SK-N-SH treated with all-trans-retinoic acid at 6 μM for 48 hours (cell line): ENCODE results near the gene DDX24.

Experiments used
- ATAC-seq: fragments of 200-7000 bp; cut with Tn5 transposase; 3 replicates; pipeline ENCODE4 v1.9.1; 2020; ENCODE audit warnings: mild to moderate bottlenecking, moderate library complexity
- ESRRG ChIP-seq: fragments of 250-450 bp; sonication (Bioruptor Pico); IDR thresholded peaks from 2 replicates; pipeline ENCODE4 v1.6.1; 2021; ENCODE audit warnings: mild to moderate bottlenecking
- GLIS3 ChIP-seq: fragments of 250-450 bp; sonication (Bioruptor Pico); IDR thresholded peaks from 2 replicates; pipeline ENCODE4 v1.5.0; 2020; ENCODE audit warnings: mild to moderate bottlenecking, moderate library complexity
- ISL1 ChIP-seq: fragments of 250-450 bp; sonication (Bioruptor Pico); IDR thresholded peaks from 2 replicates; pipeline ENCODE4 v2.1.2; 2022; ENCODE audit warnings: mild to moderate bottlenecking, moderate library complexity
- OSR1 ChIP-seq: fragments of 250-450 bp; sonication (Bioruptor Pico); IDR thresholded peaks from 2 replicates; pipeline ENCODE4 v1.8.0; 2022; ENCODE audit warnings: moderate library complexity, mild to moderate bottlenecking, inconsistent platforms
- PPARA ChIP-seq: fragments of 250-450 bp; sonication (Bioruptor Pico); IDR thresholded peaks from 2 replicates; pipeline ENCODE4 v1.5.0; 2020; ENCODE audit warnings: mild to moderate bottlenecking, borderline replicate concordance
- RARB ChIP-seq: fragments of 250-450 bp; sonication (Bioruptor Pico); IDR thresholded peaks from 2 replicates; pipeline ENCODE4 v1.8.0; 2021; ENCODE audit warnings: mild to moderate bottlenecking, moderate library complexity
- TCF4 ChIP-seq: fragments of 250-450 bp; sonication (Bioruptor Pico); IDR thresholded peaks from 2 replicates; pipeline ENCODE4 v1.8.0; 2021; ENCODE audit warnings: mild to moderate bottlenecking, moderate library complexity, borderline replicate concordance
- TOX ChIP-seq: fragments of 250-450 bp; sonication (Bioruptor Pico); IDR thresholded peaks from 2 replicates; pipeline ENCODE4 v1.8.0; 2021; ENCODE audit warnings: mild to moderate bottlenecking, moderate library complexity, borderline replicate concordance
- ZFP3 ChIP-seq: fragments of 250-450 bp; sonication (Bioruptor Pico); IDR thresholded peaks from 2 replicates; pipeline ENCODE4 v1.5.0; 2020; ENCODE audit warnings: mild to moderate bottlenecking, moderate library complexity
- ZFP30 ChIP-seq: fragments of 450-650 bp; formaldehyde crosslinking; IDR thresholded peaks from 2 replicates; pipeline ENCODE4 v1.5.0; 2022; ENCODE audit warnings: mild to moderate bottlenecking, moderate library complexity
- ZNF565 ChIP-seq: fragments of 450-650 bp; formaldehyde crosslinking; conservative IDR thresholded peaks from 2 replicates; pipeline ENCODE4 v1.5.0; 2020; ENCODE audit warnings: low read depth, mild to moderate bottlenecking, moderate library complexity
- ZNF8 ChIP-seq: fragments of 450-650 bp; formaldehyde crosslinking; IDR thresholded peaks from 2 replicates; pipeline ENCODE4 v1.5.0; 2020; ENCODE audit warnings: mild to moderate bottlenecking, moderate library complexity
- TF ChIP-seq, protein P1 (sequence below): fragments of 250-450 bp; sonication (Bioruptor Pico); IDR thresholded peaks from 2 replicates; pipeline ENCODE4 v1.5.0; 2020; ENCODE audit warnings: mild to moderate bottlenecking, moderate library complexity
- TF ChIP-seq, protein P2 (sequence below): fragments of 250-450 bp; sonication (Bioruptor Pico); IDR thresholded peaks from 2 replicates; pipeline ENCODE4 v1.8.0; 2020; ENCODE audit warnings: mild to moderate bottlenecking, moderate library complexity, borderline replicate concordance
- TF ChIP-seq, protein P3 (sequence below): fragments of 250-450 bp; sonication (Bioruptor Pico); IDR thresholded peaks from 2 replicates; pipeline ENCODE4 v1.5.1; 2021; ENCODE audit warnings: mild to moderate bottlenecking, moderate library complexity
- TF ChIP-seq, protein P4 (sequence below): fragments of 250-450 bp; sonication (Bioruptor Pico); IDR thresholded peaks from 2 replicates; pipeline ENCODE4 v1.5.1; 2020; ENCODE audit warnings: low read depth, mild to moderate bottlenecking, moderate library complexity

DDX24 gene

DNA sequence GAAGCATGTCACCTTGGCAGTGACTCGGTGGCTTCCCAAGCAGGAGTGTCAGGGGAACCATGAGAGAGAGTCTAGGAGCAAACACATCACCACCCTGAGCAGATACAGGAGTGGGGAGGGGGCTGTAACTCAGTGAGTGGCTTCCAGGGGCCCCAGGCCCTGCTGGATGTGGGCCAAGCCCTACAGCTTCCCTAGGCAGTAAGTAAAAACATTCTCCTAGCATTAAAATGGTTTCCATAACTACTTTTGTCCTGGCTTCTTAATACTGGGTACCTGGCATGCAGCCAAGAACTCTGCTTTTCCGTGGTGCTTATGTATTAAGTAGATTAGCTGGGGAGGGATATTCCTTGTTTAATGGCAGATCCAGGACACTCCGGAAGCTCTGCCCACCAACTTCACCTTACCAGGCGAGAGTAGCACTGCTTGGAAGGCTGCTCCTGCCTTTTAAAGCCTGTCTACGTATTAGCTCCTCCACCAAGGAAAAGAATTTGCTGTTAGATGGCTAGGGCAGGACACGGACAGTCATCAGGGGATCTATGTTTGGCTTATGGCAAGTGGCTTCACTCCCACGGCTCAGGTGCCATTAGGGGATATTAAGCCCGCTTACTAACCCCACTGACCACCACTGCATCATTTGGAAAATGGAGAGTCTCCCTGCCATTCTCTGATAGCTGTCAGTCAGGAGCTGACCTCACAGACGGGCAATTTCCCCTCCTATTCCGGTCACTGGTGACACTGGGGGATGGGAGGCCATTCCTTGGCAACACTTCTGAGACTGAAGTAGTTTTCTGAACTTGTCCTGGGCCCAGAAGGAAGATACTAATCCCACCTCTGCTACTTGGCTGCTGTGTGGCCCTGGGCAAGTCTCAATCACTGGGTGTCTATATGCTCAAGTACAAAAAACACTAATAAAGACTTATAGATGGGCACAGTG is 32.0 kb downstream of the DDX24 start:
- ATAC-seq, result no peak
- no peak for TF ChIP-seq ESRRG (CRISPR knock-in tag)
- TF ChIP-seq ZNF8 (CRISPR knock-in tag), result 0 out of 2 replicates have a peak, but pooled peaks have one; percentile 24
- TF ChIP-seq, protein P1, sequence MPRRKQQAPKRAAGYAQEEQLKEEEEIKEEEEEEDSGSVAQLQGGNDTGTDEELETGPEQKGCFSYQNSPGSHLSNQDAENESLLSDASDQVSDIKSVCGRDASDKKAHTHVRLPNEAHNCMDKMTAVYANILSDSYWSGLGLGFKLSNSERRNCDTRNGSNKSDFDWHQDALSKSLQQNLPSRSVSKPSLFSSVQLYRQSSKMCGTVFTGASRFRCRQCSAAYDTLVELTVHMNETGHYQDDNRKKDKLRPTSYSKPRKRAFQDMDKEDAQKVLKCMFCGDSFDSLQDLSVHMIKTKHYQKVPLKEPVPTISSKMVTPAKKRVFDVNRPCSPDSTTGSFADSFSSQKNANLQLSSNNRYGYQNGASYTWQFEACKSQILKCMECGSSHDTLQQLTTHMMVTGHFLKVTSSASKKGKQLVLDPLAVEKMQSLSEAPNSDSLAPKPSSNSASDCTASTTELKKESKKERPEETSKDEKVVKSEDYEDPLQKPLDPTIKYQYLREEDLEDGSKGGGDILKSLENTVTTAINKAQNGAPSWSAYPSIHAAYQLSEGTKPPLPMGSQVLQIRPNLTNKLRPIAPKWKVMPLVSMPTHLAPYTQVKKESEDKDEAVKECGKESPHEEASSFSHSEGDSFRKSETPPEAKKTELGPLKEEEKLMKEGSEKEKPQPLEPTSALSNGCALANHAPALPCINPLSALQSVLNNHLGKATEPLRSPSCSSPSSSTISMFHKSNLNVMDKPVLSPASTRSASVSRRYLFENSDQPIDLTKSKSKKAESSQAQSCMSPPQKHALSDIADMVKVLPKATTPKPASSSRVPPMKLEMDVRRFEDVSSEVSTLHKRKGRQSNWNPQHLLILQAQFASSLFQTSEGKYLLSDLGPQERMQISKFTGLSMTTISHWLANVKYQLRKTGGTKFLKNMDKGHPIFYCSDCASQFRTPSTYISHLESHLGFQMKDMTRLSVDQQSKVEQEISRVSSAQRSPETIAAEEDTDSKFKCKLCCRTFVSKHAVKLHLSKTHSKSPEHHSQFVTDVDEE, result 0 out of 2 replicates have a peak, but pooled peaks have one; percentile 44
- TF ChIP-seq, protein P2, sequence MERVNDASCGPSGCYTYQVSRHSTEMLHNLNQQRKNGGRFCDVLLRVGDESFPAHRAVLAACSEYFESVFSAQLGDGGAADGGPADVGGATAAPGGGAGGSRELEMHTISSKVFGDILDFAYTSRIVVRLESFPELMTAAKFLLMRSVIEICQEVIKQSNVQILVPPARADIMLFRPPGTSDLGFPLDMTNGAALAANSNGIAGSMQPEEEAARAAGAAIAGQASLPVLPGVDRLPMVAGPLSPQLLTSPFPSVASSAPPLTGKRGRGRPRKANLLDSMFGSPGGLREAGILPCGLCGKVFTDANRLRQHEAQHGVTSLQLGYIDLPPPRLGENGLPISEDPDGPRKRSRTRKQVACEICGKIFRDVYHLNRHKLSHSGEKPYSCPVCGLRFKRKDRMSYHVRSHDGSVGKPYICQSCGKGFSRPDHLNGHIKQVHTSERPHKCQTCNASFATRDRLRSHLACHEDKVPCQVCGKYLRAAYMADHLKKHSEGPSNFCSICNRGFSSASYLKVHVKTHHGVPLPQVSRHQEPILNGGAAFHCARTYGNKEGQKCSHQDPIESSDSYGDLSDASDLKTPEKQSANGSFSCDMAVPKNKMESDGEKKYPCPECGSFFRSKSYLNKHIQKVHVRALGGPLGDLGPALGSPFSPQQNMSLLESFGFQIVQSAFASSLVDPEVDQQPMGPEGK (CRISPR knock-in tag), result no peak
- TF ChIP-seq ZNF565 (CRISPR knock-in tag), result no peak
- TF ChIP-seq, protein P3, sequence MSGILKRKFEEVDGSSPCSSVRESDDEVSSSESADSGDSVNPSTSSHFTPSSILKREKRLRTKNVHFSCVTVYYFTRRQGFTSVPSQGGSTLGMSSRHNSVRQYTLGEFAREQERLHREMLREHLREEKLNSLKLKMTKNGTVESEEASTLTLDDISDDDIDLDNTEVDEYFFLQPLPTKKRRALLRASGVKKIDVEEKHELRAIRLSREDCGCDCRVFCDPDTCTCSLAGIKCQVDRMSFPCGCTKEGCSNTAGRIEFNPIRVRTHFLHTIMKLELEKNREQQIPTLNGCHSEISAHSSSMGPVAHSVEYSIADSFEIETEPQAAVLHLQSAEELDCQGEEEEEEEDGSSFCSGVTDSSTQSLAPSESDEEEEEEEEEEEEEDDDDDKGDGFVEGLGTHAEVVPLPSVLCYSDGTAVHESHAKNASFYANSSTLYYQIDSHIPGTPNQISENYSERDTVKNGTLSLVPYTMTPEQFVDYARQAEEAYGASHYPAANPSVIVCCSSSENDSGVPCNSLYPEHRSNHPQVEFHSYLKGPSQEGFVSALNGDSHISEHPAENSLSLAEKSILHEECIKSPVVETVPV (CRISPR knock-in tag), result no peak
- no peak for TF ChIP-seq TOX (CRISPR knock-in tag)

DNA sequence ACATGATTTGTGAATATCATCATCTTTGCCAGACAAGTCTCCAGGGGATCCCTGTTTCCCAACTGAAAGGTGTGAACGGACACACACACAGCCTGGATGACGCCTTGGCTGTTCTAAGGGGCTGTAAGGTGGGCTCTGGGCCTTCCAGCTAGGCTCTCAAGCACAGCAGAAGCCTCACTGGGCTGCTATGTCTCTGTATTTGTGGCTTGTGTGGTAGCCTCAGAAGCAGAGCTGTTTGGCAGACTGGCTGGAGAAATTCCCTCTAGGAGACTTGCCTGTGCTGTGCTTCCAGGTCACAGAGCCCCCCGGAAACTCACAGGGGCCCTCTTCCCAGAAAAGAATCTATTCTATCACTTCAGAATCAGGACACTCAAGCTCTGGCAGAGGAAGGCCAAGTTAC is 33.4 kb downstream of the DDX24 start:
- no peak for TF ChIP-seq OSR1 (CRISPR knock-in tag)
- no peak for TF ChIP-seq TOX (CRISPR knock-in tag)
- TF ChIP-seq PPARA (CRISPR knock-in tag), result no peak
- no peak for TF ChIP-seq ISL1 (CRISPR knock-in tag)
- no peak for TF ChIP-seq ZFP30
- TF ChIP-seq GLIS3, result no peak
- TF ChIP-seq ZFP3, result no peak
- no peak for TF ChIP-seq ESRRG (CRISPR knock-in tag)
- no peak for TF ChIP-seq RARB (CRISPR knock-in tag)
- no peak for TF ChIP-seq TCF4 (CRISPR knock-in tag)
- TF ChIP-seq, protein P1, result no peak
- ATAC-seq, result no peak

DNA sequence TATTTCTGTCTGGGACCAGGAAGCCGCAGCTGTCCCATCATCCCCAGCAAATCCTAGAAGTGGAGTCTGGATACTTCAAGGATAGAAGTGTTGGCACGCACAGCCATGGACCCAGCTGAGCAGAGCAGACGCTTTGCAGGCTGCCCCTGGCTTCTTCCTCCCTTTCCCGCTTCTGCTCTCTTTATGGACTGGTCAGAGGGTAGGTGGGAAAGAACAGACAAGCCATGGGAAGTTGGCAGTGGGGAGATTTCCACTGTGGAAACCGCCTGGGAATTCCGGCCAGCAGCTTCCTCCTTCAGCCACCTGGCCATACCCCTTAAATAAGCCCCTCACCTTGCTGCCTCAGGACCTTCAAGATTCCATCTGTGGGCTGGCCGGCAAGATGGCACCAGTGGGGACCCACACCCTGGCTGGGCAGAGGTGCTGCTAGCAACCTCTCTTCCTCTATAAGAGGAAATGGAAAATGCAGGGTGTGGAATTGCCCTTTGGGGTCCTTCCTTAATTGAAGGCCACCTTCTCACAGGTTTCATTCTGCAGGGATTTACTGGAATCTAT is 34.2 kb downstream of the DDX24 start:
- no peak for TF ChIP-seq GLIS3
- TF ChIP-seq, protein P4, sequence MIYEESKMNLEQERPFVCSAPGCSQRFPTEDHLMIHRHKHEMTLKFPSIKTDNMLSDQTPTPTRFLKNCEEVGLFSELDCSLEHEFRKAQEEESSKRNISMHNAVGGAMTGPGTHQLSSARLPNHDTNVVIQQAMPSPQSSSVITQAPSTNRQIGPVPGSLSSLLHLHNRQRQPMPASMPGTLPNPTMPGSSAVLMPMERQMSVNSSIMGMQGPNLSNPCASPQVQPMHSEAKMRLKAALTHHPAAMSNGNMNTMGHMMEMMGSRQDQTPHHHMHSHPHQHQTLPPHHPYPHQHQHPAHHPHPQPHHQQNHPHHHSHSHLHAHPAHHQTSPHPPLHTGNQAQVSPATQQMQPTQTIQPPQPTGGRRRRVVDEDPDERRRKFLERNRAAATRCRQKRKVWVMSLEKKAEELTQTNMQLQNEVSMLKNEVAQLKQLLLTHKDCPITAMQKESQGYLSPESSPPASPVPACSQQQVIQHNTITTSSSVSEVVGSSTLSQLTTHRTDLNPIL (CRISPR knock-in tag), result no peak
- TF ChIP-seq, protein P1, result no peak
- ATAC-seq, result no peak
